SU-DHL-6 (cell line): ENCODE data around the gene RASSF1.

Experiments
- H2AFZ ChIP-seq: fragments of 200-600 bp; sonication (generic); 2 replicates; pipeline ENCODE4 v1.6.1; 2014; ENCODE audit warnings: low read depth, mild to moderate bottlenecking, moderate library complexity, mixed read lengths, antibody characterized with exemption, low read length; ENCODE audit not compliant: severe bottlenecking
- H3F3A ChIP-seq: fragments of 200-600 bp; shearing (Covaris generic); 2 replicates; pipeline ENCODE4 v1.6.0; 2016; ENCODE audit warnings: antibody characterized with exemption, mild to moderate bottlenecking; ENCODE audit not compliant: insufficient read depth
- H3K27ac ChIP-seq: fragments of 200-600 bp; sonication (generic); 2 replicates; pipeline ENCODE4 v1.5.1; 2016; ENCODE audit warnings: low read depth, mild to moderate bottlenecking, low read length, moderate library complexity, mixed read lengths
- H3K27me3 ChIP-seq: fragments of 200-600 bp; sonication (generic), shearing (Covaris generic); 2 replicates; pipeline ENCODE4 v1.6.0; 2014; ENCODE audit warnings: mild to moderate bottlenecking, low read length
- H3K36me3 ChIP-seq: fragments of 200-600 bp; sonication (generic); 2 replicates; pipeline ENCODE4 v1.6.1; 2014; ENCODE audit warnings: mild to moderate bottlenecking, low read length, mixed read lengths
- H3K4me2 ChIP-seq: fragments of 300-600, 200-600 bp; shearing (Covaris generic), sonication (generic); 2 replicates; pipeline ENCODE4 v1.6.0; 2014; ENCODE audit warnings: low read length, low read depth, mild to moderate bottlenecking; ENCODE audit not compliant: poor library complexity, severe bottlenecking
- H3K4me3 ChIP-seq: fragments of 200-600 bp; sonication (generic); 2 replicates; pipeline ENCODE4 v1.5.1; 2014; ENCODE audit warnings: antibody characterized with exemption, low read length, mild to moderate bottlenecking, mixed read lengths; ENCODE audit not compliant: insufficient read depth, poor library complexity, severe bottlenecking
- H3K79me2 ChIP-seq: fragments of 200-600 bp; sonication (generic); 2 replicates; pipeline ENCODE4 v1.6.1; 2014; ENCODE audit warnings: mild to moderate bottlenecking, low read length, moderate library complexity; ENCODE audit not compliant: insufficient read depth
- H3K9ac ChIP-seq: fragments of 200-600 bp; sonication (generic); 2 replicates; pipeline ENCODE4 v1.7.0; 2014; ENCODE audit warnings: mild to moderate bottlenecking, low read length
- H3K9me2 ChIP-seq: fragments of 200-600 bp; sonication (generic); replicated peaks from 2 replicates; pipeline ENCODE4 v1.6.1; 2014; ENCODE audit warnings: low read length; ENCODE audit not compliant: insufficient read depth
- H3K9me3 ChIP-seq: fragments of 200-600 bp; sonication (generic); 2 replicates; pipeline ENCODE4 v1.6.1; 2014; ENCODE audit warnings: low read length, mixed read lengths; ENCODE audit not compliant: insufficient read depth
- H4K20me1 ChIP-seq: fragments of 200-600 bp; sonication (generic); 2 replicates; pipeline ENCODE4 v1.6.1; 2014; ENCODE audit warnings: low read depth, mild to moderate bottlenecking, antibody characterized with exemption, low read length, moderate library complexity, mixed read lengths
- EZH2phosphoT487 ChIP-seq: fragments of 200-600 bp; sonication (generic), shearing (Covaris generic); conservative IDR thresholded peaks from 2 replicates; pipeline ENCODE4 v1.6.1; 2018; ENCODE audit warnings: mild to moderate bottlenecking, antibody characterized with exemption, low read length, moderate library complexity, mixed read lengths
- TF ChIP-seq, protein P1 (sequence below): fragments of 200-600 bp; sonication (generic); IDR thresholded peaks from one replicate; pipeline ENCODE4 v1.5.1; 2017; ENCODE audit warnings: antibody characterized with exemption, mild to moderate bottlenecking, low read length, moderate library complexity; ENCODE audit not compliant: insufficient read depth, poor library complexity, severe bottlenecking

RASSF1 gene

DNA sequence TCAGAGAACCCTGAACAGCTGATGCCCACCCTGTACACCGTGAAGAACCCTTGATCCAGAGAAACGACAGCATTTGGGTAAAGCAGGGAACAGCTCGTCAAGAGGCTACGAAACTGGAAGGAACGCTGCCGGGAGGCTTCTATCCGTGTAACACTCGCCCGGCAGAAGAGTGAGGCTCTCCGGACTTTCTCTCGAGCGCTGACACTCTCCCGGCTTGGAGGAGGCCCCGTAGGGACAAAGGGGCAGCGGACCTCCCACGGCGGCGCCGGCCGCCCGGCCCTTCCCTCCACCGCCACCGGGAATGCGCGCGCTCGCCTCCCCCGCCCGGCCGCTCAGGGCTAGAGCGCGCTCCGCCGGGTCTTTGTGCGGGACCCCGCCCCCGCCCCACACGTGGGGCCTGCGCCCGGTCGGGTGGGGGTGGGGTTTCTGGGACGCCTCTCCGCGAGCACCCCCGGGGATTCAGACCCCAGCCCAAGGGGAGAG, 19.7 kb downstream of the RASSF1 start:
- Histone ChIP-seq H3K36me3 (no peaks in the 10 kb centered on the region), H3K9ac (peak overlapping the region; percentile 81), H3K27ac (peak overlapping the region; percentile 80), H2AFZ (peak overlapping the region; percentile 96), H3K4me2 (peak overlapping the region; percentile 92), H4K20me1 (no peaks in the 10 kb centered on the region), H3K9me3 (no peaks in the 10 kb centered on the region), H3K4me3 (peak overlapping the region; percentile 87), H3K27me3 (no peaks in the 10 kb centered on the region), H3K9me2 (no peaks in the 10 kb centered on the region), H3K79me2 (no peaks in the 10 kb centered on the region), H3F3A (no peaks in the 10 kb centered on the region)
- TF ChIP-seq, protein P1, sequence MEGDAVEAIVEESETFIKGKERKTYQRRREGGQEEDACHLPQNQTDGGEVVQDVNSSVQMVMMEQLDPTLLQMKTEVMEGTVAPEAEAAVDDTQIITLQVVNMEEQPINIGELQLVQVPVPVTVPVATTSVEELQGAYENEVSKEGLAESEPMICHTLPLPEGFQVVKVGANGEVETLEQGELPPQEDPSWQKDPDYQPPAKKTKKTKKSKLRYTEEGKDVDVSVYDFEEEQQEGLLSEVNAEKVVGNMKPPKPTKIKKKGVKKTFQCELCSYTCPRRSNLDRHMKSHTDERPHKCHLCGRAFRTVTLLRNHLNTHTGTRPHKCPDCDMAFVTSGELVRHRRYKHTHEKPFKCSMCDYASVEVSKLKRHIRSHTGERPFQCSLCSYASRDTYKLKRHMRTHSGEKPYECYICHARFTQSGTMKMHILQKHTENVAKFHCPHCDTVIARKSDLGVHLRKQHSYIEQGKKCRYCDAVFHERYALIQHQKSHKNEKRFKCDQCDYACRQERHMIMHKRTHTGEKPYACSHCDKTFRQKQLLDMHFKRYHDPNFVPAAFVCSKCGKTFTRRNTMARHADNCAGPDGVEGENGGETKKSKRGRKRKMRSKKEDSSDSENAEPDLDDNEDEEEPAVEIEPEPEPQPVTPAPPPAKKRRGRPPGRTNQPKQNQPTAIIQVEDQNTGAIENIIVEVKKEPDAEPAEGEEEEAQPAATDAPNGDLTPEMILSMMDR: no peak
- no peak for TF ChIP-seq EZH2phosphoT487

DNA sequence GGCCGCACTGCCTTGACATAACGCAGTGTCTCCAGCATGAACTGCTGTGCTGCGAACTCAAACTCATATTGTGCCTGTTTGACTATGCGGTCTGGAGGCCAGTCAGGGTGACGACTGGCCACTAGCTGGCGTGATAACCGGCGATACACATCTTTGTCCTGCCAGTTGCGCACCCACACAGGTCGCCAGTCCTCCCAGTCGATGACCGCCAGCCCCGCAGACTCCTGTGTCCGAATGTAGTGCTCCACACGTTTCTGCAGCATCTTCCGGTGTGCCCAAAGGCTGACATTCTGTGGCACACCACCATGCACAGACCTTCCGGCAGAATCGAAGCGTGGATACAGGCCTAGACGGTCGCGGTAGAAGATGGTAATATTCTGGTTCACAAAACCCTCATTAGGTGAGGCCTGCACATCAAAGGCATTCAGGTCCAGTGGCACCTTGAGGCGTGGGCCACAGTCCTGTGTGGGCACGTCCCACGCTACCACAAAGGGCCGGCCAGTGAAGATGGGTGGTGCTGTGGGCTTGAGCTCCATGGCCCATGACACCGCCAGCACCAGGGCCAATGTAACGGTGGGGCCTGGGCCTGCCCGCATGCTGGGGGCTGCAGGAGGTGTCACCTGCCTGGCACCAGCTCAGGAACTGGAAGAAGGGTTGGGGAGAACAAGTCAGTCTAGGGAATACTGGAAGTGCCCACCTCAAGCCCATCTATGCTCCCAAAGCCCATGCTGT, 20.6 kb downstream of the RASSF1 start:
- H3K4me2 ChIP-seq: peak overlapping the region; percentile 92
- no peak overlapping the region for H3K27ac ChIP-seq
- no peaks in the 10 kb centered on the region for H3F3A ChIP-seq
- no peaks in the 10 kb centered on the region for H3K27me3 ChIP-seq
- peak overlapping the region; percentile 81 for H3K9ac ChIP-seq
- no peaks in the 10 kb centered on the region for H4K20me1 ChIP-seq
- TF ChIP-seq, protein P1: no peak
- no peak for TF ChIP-seq EZH2phosphoT487
- H3K36me3 ChIP-seq: no peaks in the 10 kb centered on the region
- H3K79me2 ChIP-seq: no peaks in the 10 kb centered on the region
- H2AFZ ChIP-seq: no peak overlapping the region
- no peaks in the 10 kb centered on the region for H3K9me2 ChIP-seq
- H3K4me3 ChIP-seq: peak overlapping the region; percentile 87
- H3K9me3 ChIP-seq: no peaks in the 10 kb centered on the region

DNA sequence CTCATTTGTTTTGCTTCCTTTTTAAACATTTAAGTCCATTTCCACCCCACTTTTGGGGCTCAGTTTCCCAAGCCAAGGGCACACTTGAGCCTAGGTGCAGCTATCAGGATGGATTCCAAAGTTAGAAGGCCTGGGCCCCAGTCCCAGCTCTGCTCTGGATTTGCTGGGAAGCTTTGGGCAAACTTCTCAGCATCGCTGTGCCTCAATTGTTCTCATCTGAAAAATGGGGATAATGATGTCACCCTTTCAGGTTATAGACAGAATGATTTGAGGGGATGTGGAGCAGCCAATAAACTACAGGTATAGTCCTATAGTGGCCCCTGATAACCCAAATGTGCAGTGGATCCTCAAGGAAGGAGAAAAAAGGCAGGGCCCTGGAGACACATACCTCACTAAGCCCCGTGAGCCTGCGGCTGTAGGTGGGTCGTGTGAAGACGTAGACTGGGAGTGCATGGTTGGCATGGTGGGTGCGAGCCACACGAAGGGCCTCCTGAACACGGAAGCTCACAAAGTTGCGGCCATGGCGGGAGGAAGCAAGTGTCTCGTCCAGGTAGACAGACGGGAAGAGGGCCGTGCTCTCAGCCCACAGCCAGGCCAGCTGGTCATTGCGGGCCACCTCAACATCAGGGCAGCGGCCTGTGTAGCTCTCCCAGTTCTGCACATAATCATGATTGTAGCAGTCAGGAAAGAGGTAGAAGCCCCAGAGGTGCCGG, 21.3 kb downstream of the RASSF1 start:
- TF ChIP-seq, protein P1: no peak
- no peak for TF ChIP-seq EZH2phosphoT487
- no peaks in the 10 kb centered on the region for H3K9me3 ChIP-seq
- no peak overlapping the region for H3K4me2 ChIP-seq
- H3K36me3 ChIP-seq: no peaks in the 10 kb centered on the region
- H3F3A ChIP-seq: no peaks in the 10 kb centered on the region
- no peaks in the 10 kb centered on the region for H3K9me2 ChIP-seq
- H3K27me3 ChIP-seq: no peaks in the 10 kb centered on the region
- no peak overlapping the region for H3K27ac ChIP-seq
- H4K20me1 ChIP-seq: no peaks in the 10 kb centered on the region
- H3K4me3 ChIP-seq: no peak overlapping the region
- no peaks in the 10 kb centered on the region for H3K79me2 ChIP-seq
- no peak overlapping the region for H3K9ac ChIP-seq
- H2AFZ ChIP-seq: no peak overlapping the region
